ENCODE measurements around the gene PIGC. TPM values are rescaled to one million over a fixed set of nuclear protein-coding genes. Genes with fewer than 3 reads are reported as not detected.

Gene PIGC
- total RNA-seq, 2 donors from 2014 or later = 24.0 to 24.3 TPM

DNA sequence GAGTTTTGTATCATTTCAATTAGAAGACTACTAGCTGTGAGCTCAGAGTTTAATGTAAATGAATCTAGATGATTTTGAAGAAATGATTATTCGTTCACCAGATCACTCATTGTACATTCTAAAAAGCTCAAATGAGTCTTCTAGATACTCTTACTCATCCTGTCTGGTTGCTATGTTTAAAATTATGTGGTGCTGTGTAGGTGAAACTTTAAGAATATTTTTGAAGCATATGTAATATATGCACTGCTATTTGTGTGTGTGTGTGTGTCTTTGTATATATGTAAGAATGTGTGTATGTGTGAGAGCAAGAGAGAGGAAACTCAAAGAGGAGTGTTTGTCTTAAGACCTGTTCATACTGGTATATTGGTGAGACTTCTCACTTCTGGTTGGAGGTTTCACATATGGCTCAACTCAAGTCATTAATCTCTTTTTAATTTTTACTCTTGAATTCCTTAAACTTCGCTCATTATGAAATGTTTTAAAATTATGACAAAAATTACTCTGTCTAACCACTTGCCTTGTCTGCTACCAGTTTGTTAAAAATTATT lies 32.0 kb downstream of the PIGC start:
- H3K4me1 ChIP-seq (ENCODE audit: control insufficient read depth, insufficient read depth, low read length) = no peaks in the 10 kb centered on the region
- Mint-ChIP-seq H3K27ac (no peak overlapping the region), H3K9me3 (no peaks in the 10 kb centered on the region), H3K36me3 (ENCODE audit: low read depth) (peaks cover 7% of the 10 kb centered on the region), H3K4me3 (no peak overlapping the region), H3K27me3 (ENCODE audit: insufficient read depth) (no peaks in the 10 kb centered on the region), H3K4me1 (peaks cover under 1% of the 10 kb centered on the region)
- no peaks in the 10 kb centered on the region for H3K9me3 ChIP-seq (ENCODE audit: control insufficient read depth, low read length)
- DNase-seq = no peak
- WGBS, 2 experiments (ENCODE audit: insufficient coverage in 1 of 2, insufficient read length in 1 of 2) = 85% methylated on average over 2 of the region's 2 CpGs; no CpG with 5 or more reads in 1 of the 2 experiments
- H3K27ac ChIP-seq (ENCODE audit: low read depth, low read length) = no peak overlapping the region
- H3K36me3 ChIP-seq (ENCODE audit: control insufficient read depth, insufficient read depth, low read length) = no peaks in the 10 kb centered on the region
- TF ChIP-seq CTCF (conservative IDR thresholded peaks at IDR 0.05) = no peak
- H3K9ac ChIP-seq (ENCODE audit: extremely low read depth, low read length, poor library complexity, severe bottlenecking) = no peak overlapping the region
- H3K27me3 ChIP-seq (ENCODE audit: control insufficient read depth, insufficient read depth, low read length, poor library complexity, severe bottlenecking) = no peaks in the 10 kb centered on the region
- no peak overlapping the region for H3K4me3 ChIP-seq (ENCODE audit: low read length)

DNA sequence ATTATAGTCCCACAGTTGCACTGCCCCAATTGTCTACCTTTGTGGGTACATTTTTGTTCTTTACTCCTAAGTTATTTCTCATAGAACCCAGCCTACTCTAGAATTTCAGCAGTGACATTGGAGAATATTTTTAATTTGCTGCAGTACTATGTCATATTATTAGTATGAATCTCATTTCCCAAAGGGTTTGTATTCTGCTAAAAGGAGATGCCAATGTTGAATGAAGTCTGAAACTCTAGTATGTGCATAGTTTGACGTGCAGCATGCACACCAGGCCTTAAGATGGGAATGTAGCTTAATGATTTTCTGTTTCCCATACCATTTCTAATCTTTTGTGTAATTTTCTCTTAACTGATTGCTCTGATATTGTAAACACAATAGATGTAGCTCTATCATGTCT lies 33.8 kb downstream of the PIGC start:
- H3K27ac ChIP-seq (ENCODE audit: low read depth, low read length) = no peak overlapping the region
- Mint-ChIP-seq H3K27me3 (ENCODE audit: insufficient read depth) (no peaks in the 10 kb centered on the region), H3K27ac (no peak overlapping the region), H3K4me3 (no peak overlapping the region), H3K4me1 (no peaks in the 10 kb centered on the region), H3K36me3 (ENCODE audit: low read depth) (peaks cover 7% of the 10 kb centered on the region), H3K9me3 (no peaks in the 10 kb centered on the region)
- no peaks in the 10 kb centered on the region for H3K36me3 ChIP-seq (ENCODE audit: control insufficient read depth, insufficient read depth, low read length)
- WGBS, 2 experiments (ENCODE audit: insufficient coverage in 1 of 2, insufficient read length in 1 of 2) = 95% methylated on average over 1 of the region's 1 CpG; no CpG with 5 or more reads in 1 of the 2 experiments
- H3K27me3 ChIP-seq (ENCODE audit: control insufficient read depth, insufficient read depth, low read length, poor library complexity, severe bottlenecking) = no peaks in the 10 kb centered on the region
- no peak overlapping the region for H3K9ac ChIP-seq (ENCODE audit: extremely low read depth, low read length, poor library complexity, severe bottlenecking)
- H3K4me3 ChIP-seq (ENCODE audit: low read length) = no peak overlapping the region
- no peaks in the 10 kb centered on the region for H3K4me1 ChIP-seq (ENCODE audit: control insufficient read depth, insufficient read depth, low read length)
- no peak for DNase-seq
- H3K9me3 ChIP-seq (ENCODE audit: control insufficient read depth, low read length) = no peaks in the 10 kb centered on the region
- no peak for TF ChIP-seq CTCF (conservative IDR thresholded peaks at IDR 0.05)

DNA sequence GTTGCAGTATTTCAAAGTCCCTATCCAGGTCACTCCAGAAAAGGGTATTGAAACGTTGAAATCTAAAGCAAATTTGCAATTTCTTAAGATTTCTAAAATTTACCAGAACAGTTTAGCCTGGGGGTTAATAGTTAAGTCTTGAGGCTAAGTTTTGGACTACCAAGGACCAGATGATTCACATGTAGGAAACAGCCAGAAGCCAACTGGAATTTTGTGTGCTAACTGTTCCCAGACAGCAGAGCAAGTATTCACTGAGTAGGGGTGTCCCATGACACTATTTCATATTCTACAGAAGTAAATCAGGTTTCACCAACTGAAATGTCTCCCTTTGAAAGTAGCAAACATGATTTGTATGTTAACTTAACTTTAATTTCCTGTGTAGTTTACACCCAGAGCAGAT lies 34.9 kb downstream of the PIGC start:
- Histone ChIP-seq H3K9me3 (ENCODE audit: control insufficient read depth, low read length) (no peaks in the 10 kb centered on the region), H3K9ac (ENCODE audit: extremely low read depth, low read length, poor library complexity, severe bottlenecking) (no peak overlapping the region), H3K27ac (ENCODE audit: low read depth, low read length) (no peak overlapping the region), H3K4me3 (ENCODE audit: low read length) (no peak overlapping the region), H3K36me3 (ENCODE audit: control insufficient read depth, insufficient read depth, low read length) (no peaks in the 10 kb centered on the region), H3K4me1 (ENCODE audit: control insufficient read depth, insufficient read depth, low read length) (no peaks in the 10 kb centered on the region), H3K27me3 (ENCODE audit: control insufficient read depth, insufficient read depth, low read length, poor library complexity, severe bottlenecking) (no peaks in the 10 kb centered on the region)
- Mint-ChIP-seq H3K4me1 (no peaks in the 10 kb centered on the region), H3K27me3 (ENCODE audit: insufficient read depth) (no peaks in the 10 kb centered on the region), H3K27ac (no peak overlapping the region), H3K9me3 (no peaks in the 10 kb centered on the region), H3K36me3 (ENCODE audit: low read depth) (peaks cover 6% of the 10 kb centered on the region), H3K4me3 (no peak overlapping the region)
- no peak for DNase-seq
- 81 to 100% methylated on average over 1 of the region's 1 CpG for WGBS, 2 experiments (ENCODE audit: insufficient coverage in 1 of 2, insufficient read length in 1 of 2)
- TF ChIP-seq CTCF (conservative IDR thresholded peaks at IDR 0.05) = no peak
